ENCODE measurements around the gene RELB.

RELB gene

GRCh38 chr19:45079911-45080370 lies 78.7 kb downstream of the RELB start:
- no peak for DNase-seq (ENCODE audit: low spot score)

GRCh38 chr19:45082170-45082569 lies 80.9 kb downstream of the RELB start:
- DNase-seq (ENCODE audit: low spot score): no peak

DNA sequence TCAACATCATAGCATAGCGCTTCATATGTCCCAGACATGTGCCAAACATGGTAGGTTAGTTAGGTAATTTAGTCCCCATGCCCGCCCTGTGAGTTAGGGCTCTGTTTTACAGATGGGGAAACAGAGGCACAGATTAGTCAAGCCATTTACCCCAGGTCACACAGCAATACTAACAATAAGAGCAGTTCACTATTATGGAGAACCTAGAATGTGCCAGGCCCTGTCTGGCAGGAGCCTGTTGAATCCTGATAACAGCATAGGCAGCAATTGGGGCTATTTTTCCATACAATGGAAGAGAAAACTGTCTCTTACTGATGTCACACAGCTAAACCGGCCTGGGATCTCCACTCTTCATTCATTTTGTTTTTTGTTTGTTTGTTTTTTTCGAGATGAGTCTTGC lies 85.2 kb downstream of the RELB start:
- DNase-seq (ENCODE audit: low spot score): no peak

- DNase-seq (ENCODE audit: low spot score): no peak
Observed at GRCh38 chr19:45087531-45087930, 86.3 kb downstream of the RELB start.

All from HuH-7.5 (cell line).